ENCODE data around the gene MTF1.
"Not testable (repeated sequence)": the region's sequence is repeated elsewhere in the genome, so short reads cannot be mapped to it uniquely, and the experiment has no call there.

MTF1 gene
- 24.6 to 37.8 reads per million in 2 donors for total RNA-seq

- peak; percentile 93 for DNase-seq
Observed at GRCh38 chr1:37859507-37860345, at the start of gene MTF1. MTF1 (minus strand) TSS chr1:37859592; CDS start chr1:37857658, 1,934 bp downstream.

DNA sequence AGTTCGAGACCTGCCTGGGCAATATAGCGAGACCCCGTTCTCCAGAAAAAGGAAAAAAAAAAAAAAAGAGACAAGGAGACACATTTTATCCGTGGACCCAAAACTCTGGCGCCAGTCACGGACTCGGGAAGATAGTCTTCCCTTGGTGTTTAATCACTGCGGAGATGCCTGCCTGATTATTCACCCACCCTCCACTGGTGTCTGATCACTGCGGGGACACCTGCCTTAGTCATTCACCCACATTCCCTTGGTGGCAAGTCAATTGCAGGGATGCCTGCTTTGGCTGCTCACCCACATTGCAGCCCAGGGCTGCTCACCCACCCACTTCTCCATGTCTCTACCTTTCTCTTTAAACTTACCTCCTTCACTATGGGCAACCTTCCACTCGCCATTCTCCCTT lies 49.1 kb upstream of the MTF1 start:
- not testable (repeated sequence) for DNase-seq

DNA sequence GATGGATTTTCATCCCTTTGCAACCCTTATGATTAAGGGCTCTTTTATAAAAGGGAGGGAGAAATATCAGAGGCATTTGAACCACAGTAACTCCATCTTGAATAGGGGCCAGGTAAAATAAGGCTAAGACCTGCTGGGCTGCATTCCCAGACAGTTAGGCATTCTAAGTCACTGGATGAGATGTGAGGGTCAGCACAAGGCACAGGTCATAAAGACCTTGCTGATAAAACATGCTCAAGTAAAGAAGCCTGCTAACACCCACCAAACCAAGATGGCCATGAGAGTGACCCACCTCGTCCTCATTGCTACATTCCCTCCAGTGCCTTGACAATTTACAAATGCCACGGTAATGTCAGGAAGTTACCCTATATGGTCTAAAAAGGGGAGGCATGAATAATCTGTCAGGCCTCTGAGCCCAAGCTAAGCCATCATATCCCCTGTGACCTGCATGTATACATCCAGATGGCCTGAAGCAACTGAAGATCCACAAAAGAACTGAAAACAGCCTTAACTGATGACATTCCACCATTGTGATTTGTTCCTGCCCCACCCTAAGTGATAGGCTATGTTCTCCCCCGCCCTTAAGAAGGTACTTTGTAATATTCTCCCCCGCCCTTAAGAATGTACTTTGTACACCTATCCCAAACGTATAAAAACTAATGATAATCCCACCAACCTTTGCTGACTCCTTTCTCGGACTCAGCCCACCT lies 48.2 kb upstream of the MTF1 start:
- DNase-seq: not testable (repeated sequence)

DNA sequence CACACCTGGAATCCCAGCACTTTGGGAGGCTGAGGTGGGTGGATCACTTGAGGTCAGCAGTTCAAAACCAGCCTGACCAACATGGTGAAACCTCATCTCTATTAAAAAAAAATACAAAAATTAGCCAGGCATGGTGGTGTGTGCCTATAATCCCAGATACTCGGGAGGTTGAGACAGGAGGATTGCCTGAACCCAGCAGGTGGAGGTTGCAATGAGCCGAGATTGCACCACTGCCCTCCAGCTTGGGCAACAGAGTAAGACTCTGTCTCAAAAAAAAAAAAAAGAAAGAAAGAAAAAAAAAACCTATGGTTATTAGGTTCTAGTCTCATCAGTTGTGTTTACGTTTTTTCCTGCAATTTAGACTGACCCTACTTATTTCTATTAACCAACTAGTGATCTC lies 47.2 kb upstream of the MTF1 start:
- DNase-seq: not testable (repeated sequence)

DNA sequence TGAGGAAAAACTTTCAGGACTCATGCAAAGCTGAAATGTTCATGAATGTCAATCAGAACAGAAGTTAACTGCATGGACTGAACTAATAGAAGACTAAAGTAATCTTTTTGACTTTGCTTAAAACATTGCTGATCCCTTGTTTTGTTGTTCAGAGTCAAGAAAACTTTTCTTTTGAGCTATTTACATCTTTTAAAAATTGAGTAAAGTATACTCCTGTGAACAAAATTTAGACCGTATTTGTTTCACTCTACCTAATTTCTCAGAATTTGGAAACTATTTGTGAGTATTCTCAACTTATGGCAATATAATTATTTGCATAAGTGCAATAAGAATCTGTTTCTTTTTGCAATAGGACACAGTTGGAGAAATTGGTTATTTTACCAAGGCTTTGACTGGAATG lies 46.3 kb upstream of the MTF1 start:
- DNase-seq: no peak

GRCh38 chr1:37903921-37904320 lies 44.5 kb upstream of the MTF1 start:
- DNase-seq: not testable (repeated sequence)

GRCh38 chr1:37902983-37903382 lies 43.6 kb upstream of the MTF1 start:
- no peak for DNase-seq

GRCh38 chr1:37901893-37902225 lies 42.5 kb upstream of the MTF1 start:
- no peak for DNase-seq

- DNase-seq: no peak
Observed at GRCh38 chr1:37901191-37901892, 42.0 kb upstream of the MTF1 start.

DNA sequence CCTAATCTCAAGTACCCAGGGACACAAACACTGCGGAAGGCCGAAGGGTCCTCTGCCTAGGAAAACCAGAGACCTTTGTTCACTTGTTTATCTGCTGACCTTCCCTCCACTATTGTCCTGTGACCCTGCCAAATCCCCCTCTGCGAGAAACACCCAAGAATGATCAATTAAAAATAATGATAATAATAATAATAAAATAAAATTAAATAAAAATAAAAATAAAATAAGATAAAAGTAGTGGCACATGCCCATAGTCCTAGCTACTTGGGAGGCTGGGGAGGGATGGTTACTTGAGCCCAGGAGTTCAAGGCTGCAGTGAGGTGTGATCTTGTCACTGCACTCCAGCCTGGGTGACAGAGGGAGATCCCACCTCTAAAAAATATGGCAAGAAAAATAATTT lies 38.2 kb upstream of the MTF1 start:
- not testable (repeated sequence) for DNase-seq

DNA sequence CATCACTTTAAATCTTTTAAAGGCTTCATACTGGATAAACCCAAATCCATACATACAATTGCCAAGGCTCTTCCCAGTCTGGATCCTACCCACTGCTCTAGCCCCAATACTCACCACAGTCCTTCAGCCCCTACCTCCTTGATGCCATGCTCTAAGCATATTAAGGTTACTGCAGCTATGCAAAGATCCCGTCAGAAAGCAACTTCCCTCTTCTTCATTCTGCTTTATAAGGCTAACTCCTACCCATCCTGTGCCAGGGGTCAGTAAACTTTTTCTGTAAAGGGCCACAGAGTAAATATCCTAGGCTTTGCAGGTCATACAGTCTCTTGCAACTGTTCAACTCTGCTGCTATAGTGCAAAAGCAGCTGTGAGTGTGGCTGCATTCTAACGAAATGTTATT lies 34.3 kb upstream of the MTF1 start:
- DNase-seq: no peak

DNA sequence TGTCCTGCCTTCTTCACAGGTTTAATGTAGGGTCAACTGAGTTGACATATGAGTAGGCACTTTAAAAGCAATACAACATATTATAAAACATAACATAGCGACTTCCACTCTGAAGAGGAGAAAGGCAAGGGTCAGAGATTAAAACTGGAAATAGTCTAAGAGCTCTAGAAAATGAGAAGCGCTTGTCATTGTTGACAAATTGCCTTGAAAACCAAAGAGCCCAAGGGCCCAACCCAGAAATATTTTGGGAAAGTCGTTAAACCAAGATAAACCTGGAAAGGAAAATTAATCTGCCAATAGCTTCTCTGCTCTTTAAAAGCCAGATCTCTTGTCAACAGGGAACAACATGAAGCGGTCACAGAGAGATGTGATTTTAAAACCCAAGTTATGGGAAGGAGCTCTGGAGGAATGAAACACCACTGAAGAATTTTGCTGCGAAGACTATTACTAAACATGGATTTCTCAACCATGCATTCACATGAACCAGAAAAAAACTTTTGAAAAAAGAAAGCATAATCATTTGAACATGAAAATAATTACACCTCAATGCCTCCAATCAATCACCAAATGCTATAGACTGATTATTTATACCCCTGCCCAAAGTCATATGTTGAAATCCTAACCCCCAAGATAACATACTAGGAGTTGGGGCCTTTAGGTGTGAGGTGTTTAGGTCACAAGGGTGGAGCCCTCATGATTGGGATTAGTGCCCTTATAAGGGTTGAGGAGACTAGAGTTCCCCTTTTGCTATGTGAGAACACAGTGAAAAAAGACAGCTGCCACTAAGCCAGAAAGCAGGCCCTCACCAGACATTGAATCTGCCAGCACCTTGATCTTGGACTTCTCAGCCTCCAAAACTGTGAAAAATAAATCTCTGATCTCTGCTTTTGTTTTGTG lies 33.0 kb upstream of the MTF1 start:
- DNase-seq: no peak

- DNase-seq: no peak
Observed at GRCh38 chr1:37890378-37891014, 31.1 kb upstream of the MTF1 start.

- no peak for DNase-seq
Observed at GRCh38 chr1:37888022-37888700, 28.8 kb upstream of the MTF1 start.

DNA sequence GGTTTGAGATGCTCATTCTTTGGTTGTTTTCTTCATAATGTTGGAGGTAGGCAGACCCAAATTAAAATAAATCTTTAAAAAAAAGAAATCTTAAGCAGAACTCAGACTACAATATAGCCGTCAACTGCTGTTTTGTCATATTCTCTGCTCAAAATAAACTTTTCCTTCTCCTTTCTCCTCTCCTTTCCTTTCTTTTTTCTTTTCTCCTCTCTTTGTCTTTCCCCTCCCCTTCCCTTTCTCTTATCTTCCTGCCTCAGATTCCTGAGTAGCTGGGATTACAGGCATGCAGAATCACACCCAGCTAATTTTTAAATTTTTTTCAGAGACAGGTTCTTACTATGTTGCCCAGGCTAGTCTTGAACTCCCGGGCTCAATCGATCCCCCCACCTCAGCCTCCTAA lies 24.8 kb upstream of the MTF1 start:
- DNase-seq: no peak

DNA sequence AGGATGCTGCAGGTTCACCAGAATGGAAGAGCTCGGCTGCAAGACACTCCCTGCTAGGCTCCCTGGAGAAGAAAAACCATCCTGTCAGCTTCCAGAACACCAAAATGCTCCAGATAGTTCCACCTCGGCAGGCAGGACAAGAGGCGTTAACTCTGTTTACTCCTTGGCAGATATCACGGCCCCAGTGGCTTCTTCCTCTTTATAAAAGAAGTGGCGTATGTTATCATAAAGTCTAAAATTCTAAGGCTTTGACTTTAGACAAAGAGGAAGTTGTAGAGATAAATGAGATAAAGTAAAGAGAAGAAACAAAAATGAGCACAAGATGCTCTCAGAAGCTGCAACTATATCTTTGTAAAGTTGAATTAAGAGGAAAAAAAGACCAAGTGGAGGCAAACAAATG lies 24.3 kb upstream of the MTF1 start:
- no peak for DNase-seq

- no peak for DNase-seq
Observed at GRCh38 chr1:37879865-37880264, 20.5 kb upstream of the MTF1 start.

DNA sequence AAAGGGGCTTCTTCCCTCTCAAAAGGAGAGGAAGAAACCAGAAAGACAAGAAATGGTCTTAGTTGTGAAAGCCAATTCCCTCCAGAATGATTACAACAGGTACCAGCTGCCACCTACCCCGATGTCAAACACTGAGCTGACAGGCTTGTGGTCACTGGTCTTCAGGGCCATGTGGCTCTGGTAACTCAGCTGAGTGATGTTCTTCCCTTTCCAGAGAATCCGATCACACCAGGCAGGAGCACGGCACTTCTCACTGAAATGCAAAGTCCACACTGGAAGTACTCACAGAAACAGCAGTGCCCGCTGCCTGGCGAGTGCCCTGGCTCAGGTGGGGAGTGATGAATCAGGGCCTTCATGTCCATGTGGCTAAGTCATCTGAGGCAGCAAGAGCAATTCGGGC lies 18.7 kb upstream of the MTF1 start:
- no peak for DNase-seq

GRCh38 chr1:37875833-37876232 lies 16.4 kb upstream of the MTF1 start:
- no peak for DNase-seq

GRCh38 chr1:37872692-37873091 lies 13.3 kb upstream of the MTF1 start:
- no peak for DNase-seq

DNA sequence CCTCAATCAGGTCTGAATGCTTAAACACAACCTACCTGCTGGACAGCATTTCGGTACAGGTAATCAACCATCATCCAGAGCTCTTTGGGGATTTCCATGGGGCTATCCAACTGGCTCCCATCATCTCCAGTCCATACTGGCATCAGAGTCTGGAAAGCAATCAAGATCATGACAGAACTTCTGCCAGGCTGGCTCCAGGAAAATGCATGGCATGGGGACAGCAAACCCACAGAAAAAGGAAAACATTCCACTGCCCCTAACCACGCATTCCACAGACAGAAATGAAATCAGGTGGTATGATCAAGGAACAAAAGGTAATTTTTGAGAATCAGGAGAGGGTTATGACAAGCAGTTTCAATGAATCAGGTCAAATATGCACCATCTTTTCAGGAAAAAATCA lies 9.1 kb upstream of the MTF1 start:
- DNase-seq: no peak

GRCh38 chr1:37867784-37868183 lies 8.4 kb upstream of the MTF1 start:
- no peak for DNase-seq

All from T-helper 9 cell (primary cell).